ENCODE data around the gene EFL1. TPM values are rescaled to one million over a fixed set of nuclear protein-coding genes. Genes with fewer than 3 reads are reported as not detected.

The EFL1 gene
- polyA plus RNA-seq, 1 of the 3 experiments (the other 2 are of a cell fraction): 12.3 TPM

- no peak for TF ChIP-seq ZBTB33 (IDR thresholded peaks at IDR 0.05; ENCODE audit: borderline replicate concordance, low read depth)
- no peak for TF ChIP-seq RFX5 (IDR thresholded peaks at IDR 0.05; ENCODE audit: low read length)
- TF ChIP-seq USF1 (IDR thresholded peaks at IDR 0.05; ENCODE audit: borderline replicate concordance, low read depth): no peak
- TF ChIP-seq MXI1 (IDR thresholded peaks at IDR 0.05; ENCODE audit: low read depth, low read length): no peak
- no peak for TF ChIP-seq MAX (IDR thresholded peaks at IDR 0.05; ENCODE audit: low read depth)
- 0 out of 2 replicates have a peak, but pooled peaks have one; percentile 8 for TF ChIP-seq PBX3 (IDR thresholded peaks at IDR 0.05)
- TF ChIP-seq NFIC (IDR thresholded peaks at IDR 0.05; ENCODE audit: borderline replicate concordance): no peak
Measured at GRCh38 chr15:82129149-82129692, 133.3 kb downstream of the EFL1 start (continued).

- Histone ChIP-seq H3K79me2 (ENCODE audit: insufficient read depth) (no peaks in the 10 kb centered on the region; the same call in 1 of the 2 replicates), H3K4me3 (ENCODE audit: low read depth in 2 of 2, low read length in 1 of 2) (no peak overlapping the region), H3K9ac (peak overlapping the region; percentile 49; the same call in 1 of the 2 replicates), H3K27ac (ENCODE audit: low read depth in 2 of 2, low read length in 1 of 2) (peak overlapping the region; percentile 92 to 94), H2AFZ (ENCODE audit: low read depth) (no peak overlapping the region), H3K27me3 (ENCODE audit: insufficient read depth) (no peaks in the 10 kb centered on the region), H3K4me1 (ENCODE audit: control insufficient read depth in 1 of 2, insufficient read depth in 2 of 2, low read depth in 1 of 2, low read length in 1 of 2) (peaks cover 27 to 36% of the 10 kb centered on the region in 2 experiments), H4K20me1 (ENCODE audit: insufficient read depth) (no peaks in the 10 kb centered on the region), H3F3A (replicated peaks; ENCODE audit: insufficient read depth) (peaks cover 38% of the 10 kb centered on the region), H3K9me2 (no peaks in the 10 kb centered on the region), H3K4me2 (peak overlapping the region; percentile 69; the same call in 1 of the 2 replicates), H3K36me3 (replicated peaks in 1 of 2; ENCODE audit: control insufficient read depth in 1 of 2, insufficient read depth in 2 of 2, low read length in 1 of 2) (peaks cover 0 to 7% of the 10 kb centered on the region in 2 experiments), H3K9me3 (no peaks in the 10 kb centered on the region)
- ChIA-PET CTCF (interaction anchor here (1.4 to 3.2 kb wide), 3 partner anchors 12 to 17 kb away, joined by 4 to 15 read pairs (median 14); no protein-coding TSS in a partner anchor), POLR2A (no interaction called here)
- DNase-seq: no peak
- 52% methylated on average over 5 of the region's 5 CpGs for WGBS (ENCODE audit: low lambda C conversion rate)
- no peak for TF ChIP-seq MEF2A (IDR thresholded peaks at IDR 0.05; ENCODE audit: borderline replicate concordance, low read depth)
- TF ChIP-seq MXI1 (IDR thresholded peaks at IDR 0.05; ENCODE audit: low read depth, low read length): no peak
- no peak for TF ChIP-seq YY1 (IDR thresholded peaks at IDR 0.05; ENCODE audit: low read depth)
- no peak for TF ChIP-seq RCOR1 (IDR thresholded peaks at IDR 0.05; ENCODE audit: low read length)
- TF ChIP-seq USF1 (IDR thresholded peaks at IDR 0.05; ENCODE audit: borderline replicate concordance, low read depth): no peak
- TF ChIP-seq FOSL2 (IDR thresholded peaks at IDR 0.05; ENCODE audit: borderline replicate concordance, low read depth): no peak
- no peak for TF ChIP-seq PBX3 (IDR thresholded peaks at IDR 0.05)
- TF ChIP-seq ELF1 (IDR thresholded peaks at IDR 0.05): no peak
- TF ChIP-seq EZH2phosphoT487 (IDR thresholded peaks at IDR 0.05; ENCODE audit: borderline replicate concordance, low read depth): no peak
- TF ChIP-seq FOXJ3 (CRISPR knock-in tag; IDR thresholded peaks at IDR 0.05): no peak
- no peak for TF ChIP-seq RXRA (IDR thresholded peaks at IDR 0.05; ENCODE audit: borderline replicate concordance, low read depth)
- no peak for TF ChIP-seq RAD21 (IDR thresholded peaks at IDR 0.05; ENCODE audit: low read length)
- TF ChIP-seq EP300 (IDR thresholded peaks at IDR 0.05; ENCODE audit: borderline replicate concordance in 1 of 2, low read depth in 1 of 2, low read length in 1 of 2): no peak
- TF ChIP-seq SIN3A (IDR thresholded peaks at IDR 0.05; ENCODE audit: borderline replicate concordance, low read depth, low read length): no peak
- TF ChIP-seq CHD2 (IDR thresholded peaks at IDR 0.05; ENCODE audit: low read length, partially characterized antibody): no peak
- TF ChIP-seq TEAD4 (IDR thresholded peaks at IDR 0.05; ENCODE audit: borderline replicate concordance, insufficient read depth): no peak
- TF ChIP-seq CTCF (IDR thresholded peaks at IDR 0.05): no peak
Measured at GRCh38 chr15:82128401-82129148, 134.0 kb downstream of the EFL1 start.
